Kasumi-1 (cell line): Measurements from ENCODE around the gene CFAP410.
"Not testable (repeated sequence)": the region's sequence is repeated elsewhere in the genome, so short reads cannot be mapped to it uniquely, and the experiment has no call there.

Experiments
- DNase-seq, 2 experiments: peaks; one replicate each; lab custom pipeline; 2025; lab: John Stamatoyannopoulos, UW

Gene CFAP410

GRCh38 chr21:44350773-44351481 lies 11.7 kb upstream of the CFAP410 start:
- no peak for DNase-seq

- DNase-seq, result no peak
Measured at GRCh38 chr21:44349847-44350772, 10.9 kb upstream of the CFAP410 start.

GRCh38 chr21:44349416-44349846 lies 10.2 kb upstream of the CFAP410 start:
- DNase-seq, result no peak

- no peak for DNase-seq
Measured at GRCh38 chr21:44348861-44349260, 9.7 kb upstream of the CFAP410 start.

- DNase-seq, result no peak
Measured at GRCh38 chr21:44347911-44348451, 8.8 kb upstream of the CFAP410 start.

- DNase-seq, result no peak
Measured at GRCh38 chr21:44345495-44345894, 6.3 kb upstream of the CFAP410 start.

- no peak for DNase-seq
Measured at GRCh38 chr21:44344541-44345183, 5.5 kb upstream of the CFAP410 start.

- not testable (repeated sequence) for DNase-seq
Measured at GRCh38 chr21:44342981-44343380, 3.8 kb upstream of the CFAP410 start.

GRCh38 chr21:44341726-44342458 lies 2.7 kb upstream of the CFAP410 start:
- not testable (repeated sequence) for DNase-seq

- peak; percentile 30 to 34 for DNase-seq
Measured at GRCh38 chr21:44337941-44338895, 972 bp downstream of the CFAP410 start.

GRCh38 chr21:44337449-44337848 lies 1.7 kb downstream of the CFAP410 start:
- no peak for DNase-seq

- DNase-seq, result no peak
Measured at GRCh38 chr21:44335266-44336059, 3.7 kb downstream of the CFAP410 start.

- DNase-seq, result no peak
Measured at GRCh38 chr21:44334329-44335030, 4.7 kb downstream of the CFAP410 start.

- DNase-seq, result no peak
Measured at GRCh38 chr21:44333509-44334328, 5.5 kb downstream of the CFAP410 start.

- no peak for DNase-seq
Measured at GRCh38 chr21:44332965-44333364, 6.2 kb downstream of the CFAP410 start.

GRCh38 chr21:44332383-44332782 lies 6.8 kb downstream of the CFAP410 start:
- no peak for DNase-seq

GRCh38 chr21:44331650-44332307 lies 7.4 kb downstream of the CFAP410 start:
- DNase-seq, result no peak
